T-helper 1 cell (primary cell): ENCODE measurements around the gene TRIM27.
"Not testable (repeated sequence)": the region's sequence is repeated elsewhere in the genome, so short reads cannot be mapped to it uniquely, and the experiment has no call there.

Experiments
- DNase-seq, 5 donors: peaks; one replicate each; pipeline ENCODE4 v3.0.0-alpha.2; 2012 to 2020

TRIM27 gene

DNA sequence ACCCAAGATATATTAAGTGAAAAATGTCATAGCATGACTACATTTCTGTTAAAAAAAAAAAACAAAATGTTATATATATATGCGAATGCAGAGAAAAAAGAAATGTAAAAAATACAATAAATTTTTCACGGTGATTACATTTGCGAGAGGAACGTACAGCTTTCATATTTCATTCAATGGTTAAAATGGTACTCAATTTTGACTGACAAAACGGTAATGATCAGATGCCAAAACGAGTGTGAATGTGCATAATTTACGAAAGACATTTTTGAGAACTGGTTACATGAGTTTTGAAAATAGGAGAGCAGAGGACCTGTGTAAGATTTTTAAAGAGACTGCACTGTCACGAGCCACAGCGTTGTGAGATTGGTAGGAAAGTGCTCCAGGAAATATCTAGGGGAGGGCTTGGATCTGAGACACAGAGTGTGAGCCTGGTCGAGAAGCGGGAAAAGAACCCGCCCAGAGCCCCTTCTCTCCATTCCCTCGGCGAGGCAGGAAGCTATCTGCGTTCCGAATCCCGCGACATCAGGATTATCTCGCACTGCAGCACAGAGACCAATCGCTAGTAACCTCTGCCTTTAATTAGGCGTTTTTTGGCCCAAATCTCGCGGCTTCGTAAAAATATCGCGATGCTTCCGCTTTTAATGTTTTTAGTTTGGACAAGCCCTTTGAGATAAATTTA lies 28.5 kb downstream of the TRIM27 start:
- peak; percentile 73 to 94 (median 86) for DNase-seq

DNA sequence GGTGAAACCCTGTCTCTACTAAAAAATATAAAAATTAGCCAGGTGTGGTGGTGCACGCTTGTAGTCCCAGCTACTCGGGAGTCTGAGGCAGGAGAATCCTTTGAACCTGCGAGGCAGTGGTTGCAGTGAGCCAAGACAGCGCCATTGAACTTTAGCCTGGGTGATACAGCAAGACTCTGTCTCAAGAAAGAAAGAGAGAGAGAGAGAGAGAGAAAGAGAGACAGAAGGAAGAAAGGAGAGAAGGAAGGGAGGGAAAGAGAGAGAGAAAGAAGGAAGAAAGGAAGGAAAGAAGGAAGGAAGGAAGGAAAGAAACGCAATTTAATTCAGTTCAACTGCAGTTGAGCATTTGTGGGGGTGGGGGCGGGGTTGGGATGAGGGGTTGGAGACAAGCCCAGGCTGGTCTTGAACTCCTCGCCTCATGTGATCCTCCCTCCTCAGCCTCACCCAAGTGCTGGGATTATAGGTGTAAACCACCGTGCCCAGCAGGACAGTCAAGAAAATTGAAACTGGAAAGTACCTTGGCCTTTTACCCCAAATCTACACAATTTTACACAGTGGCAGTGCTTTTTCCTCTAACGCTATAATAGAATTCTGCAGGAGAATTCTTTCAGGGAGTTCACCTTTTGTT lies 30.5 kb downstream of the TRIM27 start:
- DNase-seq, result no peak

DNA sequence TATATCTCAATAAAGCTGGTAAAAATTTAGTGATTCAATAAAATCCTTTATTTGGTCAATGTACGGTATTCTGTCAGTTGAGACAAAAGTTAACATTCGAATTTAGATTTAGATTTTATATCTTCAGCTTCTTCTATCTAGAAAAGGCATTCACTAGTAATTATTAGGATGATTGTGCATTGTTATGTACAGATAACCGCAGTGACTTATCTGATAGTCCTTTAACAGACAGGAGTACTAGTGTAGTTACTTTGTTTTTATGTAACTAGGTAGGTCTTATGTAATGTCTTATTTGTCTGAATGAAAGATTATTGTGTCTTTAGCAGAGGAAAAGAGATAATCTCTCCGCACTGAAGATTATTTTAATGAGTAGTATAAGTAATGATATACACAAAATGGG lies 31.3 kb downstream of the TRIM27 start:
- DNase-seq, result no peak

DNA sequence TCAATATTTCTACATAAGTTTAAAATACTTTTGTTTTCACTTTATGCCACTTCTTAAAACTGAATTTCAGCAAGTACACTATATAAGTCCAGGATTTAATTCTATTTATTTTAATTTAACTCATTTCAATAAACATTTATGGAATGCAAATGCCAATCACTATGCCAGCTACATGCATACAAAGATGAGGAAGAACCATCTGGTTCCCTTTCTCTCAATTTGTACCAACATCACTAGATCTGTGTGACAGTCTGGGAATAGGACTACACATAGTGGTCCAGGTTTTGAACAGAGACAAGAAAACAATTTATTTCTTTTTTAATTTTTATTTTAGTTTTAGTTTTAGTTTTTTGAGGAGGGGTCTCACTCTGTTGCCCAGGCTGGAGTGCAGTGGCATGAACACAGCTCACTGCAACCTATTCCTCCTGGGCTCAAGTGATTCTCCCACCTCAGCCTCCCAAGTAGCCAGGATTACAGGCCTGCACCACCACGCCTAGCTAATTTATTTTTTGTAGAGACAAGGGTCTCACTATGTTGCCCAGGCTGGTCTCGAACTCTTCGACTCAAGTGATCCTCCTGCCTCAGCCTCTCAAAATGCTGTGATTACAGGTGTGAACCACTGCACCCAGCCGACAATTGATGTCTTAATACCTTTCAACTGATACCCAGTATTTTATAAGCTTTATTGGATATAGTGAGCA lies 35.8 kb downstream of the TRIM27 start:
- no peak for DNase-seq

DNA sequence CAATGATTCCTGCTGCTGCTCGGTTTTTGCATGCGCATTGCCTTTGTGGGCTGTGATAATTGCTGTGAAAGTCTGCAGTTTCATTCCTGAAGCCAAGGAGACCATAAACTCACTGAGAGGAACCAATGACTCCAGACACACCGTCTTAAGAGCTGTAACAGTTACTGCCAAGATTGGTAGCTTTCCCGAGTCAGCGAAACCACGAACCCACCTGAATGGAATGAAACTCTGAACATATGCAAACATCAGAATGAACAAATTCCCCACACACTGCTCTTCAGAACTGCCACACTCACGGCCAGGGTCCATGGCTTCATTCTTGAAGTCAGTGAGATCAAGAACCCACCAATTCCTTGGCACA lies 37.7 kb downstream of the TRIM27 start:
- no peak for DNase-seq

DNA sequence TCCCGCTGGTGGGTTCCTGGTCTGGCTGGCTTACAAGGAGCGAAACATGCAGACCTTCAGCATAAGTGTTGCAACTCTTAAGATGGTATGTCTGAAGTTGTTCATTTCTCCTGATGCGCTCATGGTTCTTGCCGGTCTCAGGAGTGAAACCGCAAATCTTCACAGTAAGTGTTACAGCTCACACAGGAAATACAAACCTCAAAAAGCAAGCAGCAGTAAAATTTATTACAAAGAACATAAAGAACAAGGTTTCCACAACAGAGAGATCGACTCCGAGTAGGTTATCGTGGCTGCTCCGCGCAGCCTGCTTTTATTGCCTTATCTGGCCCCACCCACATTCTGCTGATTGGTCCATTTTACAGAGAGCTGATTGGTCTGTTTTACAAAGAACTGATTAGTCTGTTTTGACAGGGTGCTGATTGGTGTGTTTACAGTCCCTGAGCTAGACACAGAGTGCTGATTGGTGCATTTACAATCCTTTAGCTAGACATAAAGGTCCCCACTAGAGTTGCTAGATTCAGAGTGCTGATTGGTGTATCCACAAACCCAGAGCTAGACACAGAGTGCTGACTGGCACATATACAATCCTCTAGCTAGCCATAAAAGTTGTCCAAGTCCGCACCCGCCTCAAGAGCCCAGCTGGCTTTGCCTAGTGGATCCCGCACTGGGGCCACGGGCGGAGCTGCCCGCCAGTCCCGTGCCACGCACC lies 39.2 kb downstream of the TRIM27 start:
- peak; percentile 44 to 91 (median 63) for DNase-seq

DNA sequence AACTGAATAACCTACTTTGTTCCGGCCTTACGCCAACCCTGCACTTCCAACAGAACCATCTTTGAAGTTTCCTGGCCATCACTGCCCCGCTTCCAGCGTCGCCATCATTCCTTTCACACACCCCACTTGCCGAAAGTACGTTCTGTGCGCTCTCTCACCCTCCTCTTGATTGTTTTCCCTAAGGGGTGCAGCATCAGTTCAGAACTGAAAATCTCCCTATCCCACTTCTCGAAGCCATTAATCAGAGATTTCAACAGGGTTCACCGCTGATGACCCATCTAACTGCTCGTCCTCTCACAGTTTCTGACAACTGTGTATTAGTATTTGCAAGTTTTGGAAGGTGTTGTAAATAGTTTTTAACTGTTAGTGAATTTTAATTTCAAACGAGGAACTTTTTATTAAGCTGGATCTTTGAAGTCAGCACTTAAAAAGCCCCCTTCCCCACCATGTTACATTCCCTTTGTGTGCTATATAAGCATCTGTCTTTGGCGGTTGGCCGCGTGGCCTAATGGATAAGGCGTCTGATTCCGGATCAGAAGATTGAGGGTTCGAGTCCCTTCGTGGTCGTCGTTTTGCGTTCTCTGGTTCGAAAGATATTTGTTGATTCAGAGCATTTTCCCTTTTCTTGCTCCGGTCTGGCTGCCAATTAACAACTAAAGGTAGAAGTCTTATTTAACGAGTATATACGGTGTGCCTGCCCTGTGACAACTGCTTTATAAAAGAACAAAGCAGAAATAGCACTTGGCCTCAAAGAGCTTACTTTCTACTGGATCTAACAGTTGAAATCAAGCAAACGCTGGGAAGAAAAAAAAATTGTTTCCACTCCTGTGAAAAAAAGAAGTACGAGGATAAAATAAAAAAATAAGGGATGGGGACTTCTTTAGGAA lies 42.6 kb downstream of the TRIM27 start:
- peak in 1 of 5 donors; percentile 51 for DNase-seq

DNA sequence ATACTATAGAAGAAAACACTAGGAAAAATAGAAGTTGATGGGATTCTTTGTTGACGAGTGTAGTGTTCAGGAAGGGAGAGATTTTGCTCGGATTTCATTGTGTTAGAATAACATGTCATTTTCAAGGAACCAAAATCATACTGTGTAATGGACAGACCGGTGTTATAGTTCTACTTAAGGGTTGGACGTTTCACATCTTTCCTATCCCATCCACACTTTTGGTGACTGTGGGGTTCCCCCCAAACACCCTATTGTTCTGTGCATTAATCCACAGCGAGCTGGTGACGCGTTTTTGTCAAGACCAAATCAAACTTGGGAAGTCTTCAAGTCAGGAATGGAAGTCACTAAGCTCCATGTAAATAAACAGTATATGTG lies 43.3 kb downstream of the TRIM27 start:
- DNase-seq, result no peak

DNA sequence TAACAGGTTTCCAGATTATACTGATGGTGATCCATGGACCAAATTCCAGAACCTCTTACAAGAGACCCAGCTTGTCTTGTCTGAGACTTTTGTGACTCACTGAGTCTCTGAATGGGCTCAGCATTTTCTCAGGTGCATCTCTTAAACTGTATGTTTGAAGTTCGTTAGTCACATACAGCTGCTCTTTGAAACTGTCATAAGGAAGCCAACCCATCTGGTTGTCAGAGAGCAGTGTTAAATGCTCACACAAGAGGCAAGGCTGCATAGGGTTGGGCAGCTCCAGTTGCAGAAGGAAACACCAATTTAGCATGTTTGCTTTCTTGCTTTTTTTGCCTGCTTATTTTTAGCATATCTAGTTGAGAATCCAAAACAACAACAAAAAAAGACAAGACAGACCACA lies 47.1 kb downstream of the TRIM27 start:
- DNase-seq, result no peak

DNA sequence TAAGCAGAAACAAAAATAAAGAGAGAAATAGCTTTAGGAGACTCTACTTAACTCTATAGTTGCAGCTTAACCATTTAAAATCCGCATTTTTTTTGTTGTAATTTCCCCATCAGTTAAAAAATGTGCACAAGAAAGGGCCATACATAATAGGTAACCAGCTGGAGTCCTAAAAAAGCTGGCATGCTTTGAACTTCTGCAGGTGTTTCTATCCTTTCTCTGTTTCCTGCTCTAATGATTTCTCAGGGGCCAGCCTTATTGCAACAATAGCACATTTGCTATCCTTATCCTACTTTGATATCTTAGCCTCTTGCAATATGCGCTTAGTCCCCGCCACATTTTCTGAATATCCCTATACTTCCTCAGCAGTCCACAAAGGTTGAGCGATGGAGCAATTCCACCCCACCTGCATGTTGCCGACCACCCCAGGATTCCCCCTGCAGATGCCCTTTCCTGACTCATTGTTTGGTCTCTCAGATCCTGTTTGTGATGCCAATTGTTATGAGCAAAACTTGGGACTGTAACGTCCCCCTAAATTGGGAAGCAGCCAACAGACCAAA lies 48.5 kb downstream of the TRIM27 start:
- DNase-seq, result no peak

DNA sequence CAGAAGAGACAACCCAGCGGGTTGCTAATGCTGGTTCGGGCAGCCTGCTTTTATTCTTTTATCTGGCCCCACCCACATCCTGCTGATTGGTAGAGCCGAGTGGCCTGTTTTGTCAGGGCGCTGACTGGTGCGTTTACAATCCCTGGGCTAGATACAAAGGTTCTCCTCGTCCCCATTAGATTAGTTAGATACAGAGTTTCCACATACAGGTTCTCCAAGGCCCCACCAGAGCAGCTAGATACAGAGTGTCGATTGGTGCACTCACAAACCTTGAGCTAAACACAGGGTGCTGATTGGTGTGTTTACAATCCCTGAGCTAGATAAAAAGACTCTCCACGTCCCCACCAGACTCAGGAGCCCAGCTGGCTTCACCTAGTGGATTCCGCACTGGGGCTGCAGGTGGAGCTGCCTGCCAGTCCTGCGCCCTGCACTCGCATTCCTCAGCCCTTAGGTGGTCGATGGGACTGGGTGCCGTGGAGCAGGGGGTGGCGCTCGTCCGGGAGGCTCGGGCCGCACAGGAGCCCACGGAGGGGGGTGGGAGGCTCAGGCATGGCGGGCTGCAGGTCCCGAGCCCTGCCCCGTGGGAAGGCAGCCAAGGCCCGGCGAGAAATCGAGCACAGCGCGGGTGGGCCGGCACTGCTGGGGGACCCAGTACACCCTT lies 51.5 kb downstream of the TRIM27 start:
- not testable (repeated sequence) for DNase-seq

DNA sequence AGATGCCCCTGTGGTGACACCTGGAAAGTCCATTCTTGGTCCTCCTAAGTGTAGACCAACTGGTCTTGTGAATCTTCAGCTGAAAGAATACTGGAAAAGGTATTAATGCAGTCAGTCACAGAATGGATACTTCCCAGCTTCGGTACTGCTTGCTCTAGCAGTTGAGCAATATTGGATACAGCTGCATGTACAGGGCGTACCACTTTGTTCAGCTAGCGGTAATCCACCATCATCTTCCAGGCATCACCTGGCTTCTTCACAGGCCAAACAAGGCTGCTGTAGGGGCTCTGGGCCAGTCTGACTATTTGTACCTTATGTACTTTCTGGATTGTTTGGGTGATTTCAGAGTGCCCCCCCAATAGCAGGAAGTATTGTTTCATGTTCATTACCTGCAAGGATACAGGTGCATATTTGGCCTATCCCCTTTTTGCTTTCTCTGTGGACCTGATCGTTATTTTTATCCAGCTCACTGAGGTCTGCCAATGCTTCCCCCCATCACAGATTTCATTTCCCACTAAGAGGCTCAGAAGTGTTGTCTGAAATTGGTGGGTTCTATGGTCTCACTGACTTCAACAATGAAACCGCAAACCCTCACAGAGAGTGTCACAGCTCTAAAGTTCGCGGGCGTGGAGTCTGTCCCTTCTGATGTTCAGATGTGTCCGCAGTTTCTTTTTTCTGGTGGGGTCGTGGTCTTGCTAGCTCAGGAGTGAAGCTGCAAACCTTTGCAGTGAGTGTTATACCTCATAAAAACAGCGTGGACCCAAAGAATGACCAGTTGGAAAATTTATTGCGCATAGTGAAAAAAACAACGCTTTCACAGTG lies 52.2 kb downstream of the TRIM27 start:
- DNase-seq, result no peak

DNA sequence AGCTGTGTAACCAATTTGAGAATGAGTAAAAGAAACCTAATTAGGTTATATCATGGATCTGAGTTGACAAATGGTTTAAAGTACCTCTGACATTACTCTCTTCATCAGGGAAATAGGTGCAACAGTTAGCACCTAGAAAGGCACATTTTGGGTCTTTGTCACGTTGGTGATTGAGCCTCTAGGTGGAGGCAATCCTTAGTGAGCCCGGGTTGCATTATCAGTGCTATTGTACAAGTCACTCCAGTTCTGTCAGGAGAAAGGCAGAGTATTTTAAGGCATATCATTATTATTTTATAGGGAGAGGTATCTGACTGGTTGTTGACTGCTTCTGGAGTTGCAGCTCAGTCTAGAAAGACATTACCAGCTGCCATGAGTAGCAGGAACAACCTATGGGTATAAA lies 54.9 kb downstream of the TRIM27 start:
- DNase-seq, result no peak

DNA sequence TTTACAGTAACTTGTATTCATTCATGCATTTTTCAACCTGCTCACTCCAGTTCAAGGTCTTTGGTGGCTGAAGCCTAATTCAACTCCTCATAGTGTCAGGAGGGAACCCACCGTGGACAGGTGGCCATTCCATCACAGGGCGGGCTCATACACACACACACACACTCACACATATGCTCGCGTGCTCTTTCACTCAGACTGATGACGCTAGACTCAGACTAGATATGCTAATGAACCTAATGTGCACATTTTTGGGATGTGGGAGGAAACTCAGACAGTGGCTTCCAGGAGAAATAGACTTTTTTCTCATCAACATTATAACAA lies 56.7 kb downstream of the TRIM27 start:
- no peak for DNase-seq

DNA sequence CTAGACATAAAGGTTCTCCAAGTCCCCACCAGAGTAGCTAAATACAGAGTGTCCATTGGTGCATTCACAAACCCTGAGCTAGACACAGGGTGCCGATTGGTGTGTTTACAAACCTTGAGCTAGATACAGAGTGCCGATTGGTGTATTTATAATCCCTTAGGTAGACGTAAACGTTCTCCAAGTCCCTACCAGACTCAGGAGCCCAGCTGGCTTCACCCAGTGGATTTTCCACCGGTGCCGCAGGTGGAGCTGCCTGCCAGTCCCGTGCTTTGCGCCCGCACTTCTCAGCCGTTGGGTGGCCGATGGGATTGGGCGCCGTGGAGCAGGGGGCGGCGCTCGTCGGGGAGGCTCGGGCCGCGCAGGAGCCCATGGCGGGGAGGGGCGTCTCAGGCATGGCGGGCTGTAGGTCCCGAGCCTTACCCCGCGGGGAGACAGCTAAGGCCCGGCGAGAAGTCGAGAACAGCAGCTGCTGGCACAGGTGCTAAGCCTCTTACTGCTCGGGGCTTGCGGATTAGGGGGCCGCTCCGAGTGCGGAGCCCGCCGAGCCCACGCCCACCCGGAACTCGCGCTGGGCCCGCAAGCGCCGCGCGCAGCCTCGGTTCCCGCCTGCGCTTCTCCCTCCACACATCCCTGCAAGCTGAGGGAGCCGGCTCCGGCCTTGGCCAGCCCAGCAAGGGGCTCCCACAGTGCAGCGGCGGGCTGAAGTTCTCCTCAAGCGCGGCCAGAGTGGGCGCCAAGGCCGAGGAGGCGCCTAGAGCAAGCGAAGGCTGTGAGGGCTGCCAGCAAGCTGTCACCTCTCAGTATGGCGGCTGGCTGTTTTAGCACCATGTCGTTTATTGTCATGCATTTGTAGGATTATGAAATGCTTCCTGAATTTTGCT lies 57.3 kb downstream of the TRIM27 start:
- peak; percentile 55 to 81 (median 67) for DNase-seq

DNA sequence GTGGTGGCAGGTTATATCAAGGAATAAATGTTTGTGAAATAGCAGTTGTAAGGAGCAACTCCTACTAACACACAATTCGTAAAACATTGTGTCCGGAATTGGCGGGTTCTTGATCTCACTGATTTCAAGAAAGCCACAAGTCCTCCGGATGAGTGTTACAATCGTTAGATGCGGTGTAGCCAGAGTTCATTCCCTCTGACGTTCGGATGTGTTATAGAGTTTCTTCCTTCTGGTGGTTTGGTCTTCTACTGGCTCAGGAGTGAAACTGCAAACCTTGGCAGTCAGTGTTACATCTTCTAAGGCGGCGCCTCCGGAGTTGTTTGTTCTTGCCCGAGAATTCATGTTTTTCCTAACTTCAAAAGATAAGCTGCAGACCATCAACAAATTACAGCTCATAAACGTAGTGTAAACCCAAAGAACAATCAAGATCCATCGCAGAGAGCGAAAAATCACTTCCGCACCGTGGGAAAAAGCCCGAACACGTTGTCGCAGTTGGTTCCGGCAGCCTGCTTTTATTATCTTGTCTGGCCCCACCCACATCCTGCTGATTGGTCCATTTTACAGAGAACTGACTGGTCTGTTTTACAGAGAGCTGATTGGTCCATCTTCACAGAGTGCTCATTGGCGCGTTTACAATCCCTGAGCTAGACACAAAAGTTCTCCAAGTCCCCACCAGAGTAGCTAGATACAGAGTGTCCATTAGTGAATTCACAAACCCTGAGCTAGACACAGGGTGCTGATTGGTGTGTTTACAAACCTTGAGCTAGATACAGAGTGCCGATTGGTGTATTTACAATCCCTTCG lies 58.2 kb downstream of the TRIM27 start:
- peak in 4 of 5 donors; percentile 37 to 81 (median 52) for DNase-seq

DNA sequence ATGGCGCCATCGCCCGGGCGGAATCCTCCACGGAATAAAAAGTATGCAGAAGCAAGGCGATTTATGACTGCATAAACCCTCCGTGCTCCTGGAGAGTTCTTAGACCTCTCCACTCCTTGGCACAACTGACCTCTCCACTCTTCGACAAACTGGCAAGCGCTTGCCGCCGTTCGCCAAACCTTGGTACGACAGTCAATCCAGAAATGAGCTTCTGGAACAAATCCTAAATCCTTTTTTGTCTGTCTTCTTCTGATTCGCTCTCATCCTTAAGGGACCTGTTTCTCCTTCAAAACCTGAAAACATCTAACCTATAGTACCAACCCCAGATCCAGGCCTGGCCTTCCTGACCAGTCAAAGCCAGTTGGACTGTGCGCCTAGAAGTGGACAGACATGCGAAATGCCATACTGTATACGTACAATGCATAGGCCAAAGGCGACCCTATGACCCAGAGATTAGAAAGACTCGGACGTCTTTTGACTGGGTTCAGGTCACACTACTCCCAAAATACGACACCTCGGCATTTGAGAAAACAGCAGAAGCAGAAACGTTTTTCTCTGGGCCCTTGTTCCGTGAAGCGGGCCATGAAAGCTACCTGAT lies 59.4 kb downstream of the TRIM27 start:
- DNase-seq, result no peak

DNA sequence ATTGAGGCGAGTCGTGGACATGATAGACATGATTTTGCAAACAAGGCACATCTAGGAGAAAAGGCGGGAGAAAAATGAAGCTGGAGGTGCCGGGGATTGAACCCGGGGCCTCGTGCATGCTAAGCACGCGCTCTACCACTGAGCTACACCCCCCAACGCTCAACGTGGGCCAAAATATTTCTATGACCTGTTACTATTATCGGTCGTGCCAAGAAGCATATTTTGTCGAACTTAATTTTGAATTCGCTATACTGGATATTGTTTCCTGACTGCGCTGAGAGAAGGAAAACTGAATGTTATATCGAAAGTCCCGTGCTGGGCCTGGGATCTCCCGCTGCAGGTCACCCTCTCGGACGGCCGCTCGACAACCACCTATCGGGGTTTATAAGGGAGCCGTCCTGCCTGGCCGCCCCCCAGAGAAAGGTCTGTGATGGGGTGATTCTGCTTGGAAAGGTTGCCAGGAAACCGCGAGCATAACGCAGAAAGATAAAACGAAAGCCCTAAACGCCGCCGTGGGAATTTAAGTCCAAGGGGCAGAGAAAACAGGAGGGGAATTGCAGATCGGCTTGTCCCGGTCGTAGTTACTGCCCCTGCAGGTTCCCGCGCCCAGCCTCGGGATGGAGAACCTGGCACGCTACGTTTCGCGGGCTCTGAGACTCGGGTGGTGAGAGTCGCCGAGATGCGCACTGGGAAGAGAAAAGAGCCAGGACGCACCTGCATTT lies 60.0 kb downstream of the TRIM27 start:
- peak; percentile 27 to 84 (median 66) for DNase-seq
